Activated naive CD4-positive, alpha-beta T cell treated with anti-CD3 and anti-CD28 coated beads for 36 hours (primary cell): ENCODE results near the gene CCL2. TPM values are rescaled to one million over a fixed set of nuclear protein-coding genes. Genes with fewer than 3 reads are reported as not detected.

Experiments used
- CTCF ChIA-PET: fragments of 350-600 bp; sonication (Branson Sonifier 250); formaldehyde crosslinking; loops from one replicate; lab custom pipeline; 2021; ENCODE audit warnings: antibody characterized with exemption; lab: Charles Lee
- DNase-seq: peaks from one replicate; pipeline ENCODE4 v3.0.0-alpha.2; 2020
- H3K27ac Mint-ChIP-seq: one replicate; pipeline ENCODE4 v1.8.0; 2021; ENCODE audit warnings: mild to moderate bottlenecking, mixed read lengths
- H3K27me3 Mint-ChIP-seq: one replicate; pipeline ENCODE4 v1.8.0; 2021; ENCODE audit warnings: low read depth, mixed read lengths
- H3K36me3 Mint-ChIP-seq: one replicate; pipeline ENCODE4 v1.8.0; 2021; ENCODE audit warnings: low read depth, mixed read lengths
- H3K4me1 Mint-ChIP-seq: one replicate; pipeline ENCODE4 v1.8.0; 2021; ENCODE audit warnings: low read depth, mixed read lengths
- H3K4me3 Mint-ChIP-seq: one replicate; pipeline ENCODE4 v1.8.0; 2021; ENCODE audit warnings: mild to moderate bottlenecking, moderate library complexity, mixed read lengths
- H3K9me3 Mint-ChIP-seq: one replicate; pipeline ENCODE4 v1.8.0; 2021; ENCODE audit warnings: mixed read lengths
- intact Hi-C: fragments of 100-400 bp; cut with micrococcal nuclease; formaldehyde crosslinking; loops from one replicate; pipeline ENCODE4 v1.15.1; 2023
- total RNA-seq, 2 experiments: library from RNA; stranded (reverse); gene quantifications; one replicate each; pipeline ENCODE4 v1.2.3, GENCODE V29; 2021

Gene CCL2
- total RNA-seq, 2 experiments from 2014 or later, result not detected

DNA sequence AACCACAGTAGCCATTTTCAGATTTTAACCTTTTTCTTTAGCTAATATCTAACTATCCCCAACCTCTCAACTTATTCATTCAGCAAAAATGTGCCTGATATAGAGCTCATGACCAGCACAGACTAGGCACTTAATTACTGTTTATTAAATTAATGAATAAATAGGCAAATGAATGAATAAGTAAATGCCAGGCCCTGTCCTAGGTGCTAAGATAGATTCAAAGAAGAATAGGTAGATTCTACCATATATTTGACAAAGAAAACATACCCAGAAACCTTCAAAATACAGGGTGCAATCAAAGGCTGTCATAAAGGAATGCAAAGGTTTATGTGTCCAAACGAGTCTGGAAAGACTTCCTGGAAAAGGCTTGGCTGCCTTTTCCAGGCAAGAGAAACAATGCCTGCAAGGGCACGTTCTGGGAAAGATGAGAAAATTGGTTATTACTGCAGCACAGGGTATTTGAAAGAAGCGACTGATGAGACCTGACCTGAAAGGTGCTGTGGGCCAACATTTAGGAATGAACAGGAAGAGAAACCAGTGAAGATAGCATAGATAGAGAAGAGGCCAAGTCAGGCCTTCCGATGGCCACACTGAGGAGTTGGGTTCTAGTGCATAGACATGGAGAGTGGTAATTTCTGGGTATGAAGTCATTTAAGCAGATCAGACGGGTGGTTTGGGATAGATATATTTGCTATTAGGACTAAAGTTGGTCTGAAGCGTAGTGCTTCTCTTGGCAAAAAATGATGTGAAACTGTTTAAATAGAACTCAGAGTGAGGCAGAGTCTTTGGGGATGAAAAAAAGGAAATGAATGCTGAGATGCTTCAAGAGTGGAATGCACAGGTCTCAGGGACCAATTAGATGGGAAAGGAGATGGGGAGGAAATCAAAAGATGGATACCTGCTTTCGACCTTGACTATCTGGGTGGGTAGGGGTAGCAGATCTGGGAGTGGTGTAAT lies 11.4 kb upstream of the CCL2 start:
- no peak overlapping the region for H3K27ac Mint-ChIP-seq
- no peak overlapping the region for H3K4me3 Mint-ChIP-seq
- H3K36me3 Mint-ChIP-seq, result no peaks in the 10 kb centered on the region
- no peaks in the 10 kb centered on the region for H3K9me3 Mint-ChIP-seq
- H3K4me1 Mint-ChIP-seq, result no peaks in the 10 kb centered on the region
- CTCF ChIA-PET, result no interaction called here
- H3K27me3 Mint-ChIP-seq, result peaks cover 8% of the 10 kb centered on the region
- no peak for DNase-seq
- intact Hi-C loops, result no loop called here

DNA sequence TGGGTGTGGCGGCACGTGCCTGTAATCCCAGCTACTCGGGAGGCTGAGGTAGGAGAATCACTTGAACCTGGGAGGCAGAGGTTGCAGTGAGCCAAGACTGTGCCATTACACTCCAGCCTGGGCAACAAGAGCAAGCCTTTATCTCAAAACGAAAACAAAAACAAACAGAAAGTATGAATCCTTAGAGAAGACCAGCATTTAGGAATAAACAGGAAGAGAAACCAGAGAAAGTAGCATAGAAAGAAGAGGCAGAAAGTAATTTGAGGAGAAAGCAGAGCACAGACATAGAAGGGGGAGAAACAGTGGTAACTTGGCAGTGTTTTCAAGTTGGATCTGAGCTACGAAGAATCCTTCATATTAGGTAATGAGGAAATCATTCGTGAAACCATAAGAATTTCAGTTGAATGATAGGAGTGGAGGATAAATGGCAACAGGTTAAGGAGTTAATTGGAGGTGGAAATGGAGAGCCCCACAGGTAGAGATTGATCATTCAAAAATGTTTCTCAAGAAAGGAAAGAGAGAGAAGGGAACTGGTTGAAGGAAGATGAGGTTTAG lies 9.7 kb upstream of the CCL2 start:
- H3K36me3 Mint-ChIP-seq, result no peaks in the 10 kb centered on the region
- no peak overlapping the region for H3K27ac Mint-ChIP-seq
- no peak for DNase-seq
- CTCF ChIA-PET, result no interaction called here
- H3K4me3 Mint-ChIP-seq, result no peak overlapping the region
- peaks cover 4% of the 10 kb centered on the region for H3K27me3 Mint-ChIP-seq
- intact Hi-C loops, result no loop called here
- H3K4me1 Mint-ChIP-seq, result no peaks in the 10 kb centered on the region
- no peaks in the 10 kb centered on the region for H3K9me3 Mint-ChIP-seq

DNA sequence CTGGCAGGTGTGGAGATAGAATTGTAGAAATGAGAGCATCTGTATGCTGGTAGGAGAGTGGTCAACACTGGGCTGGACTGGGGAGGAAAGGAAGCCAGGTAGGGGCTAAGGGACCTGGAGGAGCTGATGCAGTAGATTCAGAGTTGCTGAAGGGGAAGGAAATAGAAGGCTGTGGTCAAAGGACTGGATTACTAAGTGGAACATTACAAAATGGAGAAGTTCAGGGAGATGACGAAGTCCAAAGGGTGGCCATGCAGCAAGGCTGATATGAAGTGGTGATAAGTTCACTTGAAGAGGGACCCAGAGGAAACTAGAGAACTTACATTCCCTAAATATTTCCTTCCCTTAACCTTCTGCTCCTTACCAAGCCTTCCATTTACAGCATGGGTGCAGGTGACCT lies 8.6 kb upstream of the CCL2 start:
- Mint-ChIP-seq H3K36me3 (no peaks in the 10 kb centered on the region), H3K4me1 (no peaks in the 10 kb centered on the region), H3K27ac (no peak overlapping the region), H3K9me3 (no peaks in the 10 kb centered on the region), H3K4me3 (no peak overlapping the region), H3K27me3 (peaks cover 2% of the 10 kb centered on the region)
- no peak for DNase-seq
- CTCF ChIA-PET, result no interaction called here
- intact Hi-C loops, result no loop called here

DNA sequence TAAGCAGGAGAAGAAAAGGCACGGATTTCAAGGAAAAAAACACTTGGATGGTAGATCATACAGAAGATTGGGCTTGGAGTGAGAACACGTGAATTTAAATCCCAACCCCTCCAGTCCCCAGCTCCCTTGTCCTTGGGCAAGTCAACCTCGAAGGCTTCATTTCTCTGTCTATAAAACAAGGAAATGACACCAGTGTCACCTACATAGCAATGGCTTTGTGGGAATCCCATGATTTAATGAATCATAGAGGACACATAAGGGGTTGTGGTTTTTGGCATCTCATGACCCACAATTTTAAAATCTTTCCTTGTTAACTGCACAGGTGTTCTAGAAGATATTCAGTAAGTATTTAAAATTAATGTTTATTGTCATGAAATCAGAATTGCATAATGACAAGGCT lies 8.2 kb upstream of the CCL2 start:
- no peaks in the 10 kb centered on the region for H3K36me3 Mint-ChIP-seq
- DNase-seq, result no peak
- peaks cover 3% of the 10 kb centered on the region for H3K27me3 Mint-ChIP-seq
- CTCF ChIA-PET, result no interaction called here
- H3K4me3 Mint-ChIP-seq, result no peak overlapping the region
- intact Hi-C loops, result no loop called here
- H3K4me1 Mint-ChIP-seq, result no peaks in the 10 kb centered on the region
- H3K9me3 Mint-ChIP-seq, result no peaks in the 10 kb centered on the region
- H3K27ac Mint-ChIP-seq, result no peak overlapping the region

DNA sequence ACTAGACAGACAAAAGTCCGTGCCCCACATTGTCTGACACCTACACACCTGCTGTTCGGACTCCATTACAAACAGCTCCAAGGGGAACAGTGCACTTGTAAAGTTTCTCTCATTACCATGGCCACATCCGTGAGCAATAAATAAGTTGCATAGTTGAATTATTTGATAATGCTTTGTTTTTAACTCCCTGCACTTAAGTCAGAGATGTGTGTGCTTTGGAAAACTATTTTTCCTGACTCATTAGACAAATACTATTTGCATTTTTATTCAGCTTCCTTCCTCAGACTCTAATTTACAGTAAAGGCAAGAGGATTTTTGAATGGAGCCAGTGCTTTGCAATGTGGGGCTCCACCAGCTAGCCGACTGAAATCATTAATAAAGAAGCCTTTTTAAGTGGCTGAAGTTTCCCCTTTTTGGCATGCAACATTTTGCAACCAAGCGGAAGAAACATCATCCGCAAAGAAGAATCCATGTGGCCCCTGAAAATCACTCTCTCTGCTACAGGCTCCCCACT lies 6.5 kb upstream of the CCL2 start:
- CTCF ChIA-PET, result interaction anchor here (1.7 kb wide), 1 partner anchor 112 kb away, joined by 8 read pairs; no protein-coding TSS in a partner anchor
- Mint-ChIP-seq H3K36me3 (no peaks in the 10 kb centered on the region), H3K9me3 (no peaks in the 10 kb centered on the region), H3K4me3 (no peak overlapping the region), H3K27me3 (peaks cover 11% of the 10 kb centered on the region), H3K4me1 (no peaks in the 10 kb centered on the region), H3K27ac (no peak overlapping the region)
- no peak for DNase-seq
- intact Hi-C loops, result no loop called here

DNA sequence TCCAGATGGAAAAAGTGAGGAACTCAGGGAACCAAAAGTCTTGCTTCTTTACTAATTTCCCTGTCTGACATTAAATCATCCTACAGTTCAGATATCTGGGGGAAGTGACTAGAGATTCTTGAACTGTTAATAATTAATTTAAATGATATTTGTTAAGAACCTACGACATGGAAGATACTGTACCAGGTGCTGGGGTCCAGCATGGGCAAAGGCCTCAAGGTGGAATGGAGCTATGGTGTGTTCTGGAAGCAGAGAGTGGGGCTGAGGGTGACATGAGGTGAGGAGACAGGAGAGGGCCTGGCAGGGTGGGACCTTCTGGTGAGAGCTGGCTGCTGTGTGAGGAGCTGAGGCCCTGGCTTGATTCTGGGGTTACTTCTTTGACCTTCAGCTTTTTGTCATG lies 6.0 kb upstream of the CCL2 start:
- Mint-ChIP-seq H3K4me3 (no peak overlapping the region), H3K4me1 (no peaks in the 10 kb centered on the region), H3K27ac (no peak overlapping the region), H3K27me3 (peaks cover 11% of the 10 kb centered on the region), H3K36me3 (no peaks in the 10 kb centered on the region), H3K9me3 (no peaks in the 10 kb centered on the region)
- no peak for DNase-seq
- intact Hi-C loops, result no loop called here
- CTCF ChIA-PET, result interaction anchor here (1.7 kb wide), 1 partner anchor 112 kb away, joined by 8 read pairs; no protein-coding TSS in a partner anchor

DNA sequence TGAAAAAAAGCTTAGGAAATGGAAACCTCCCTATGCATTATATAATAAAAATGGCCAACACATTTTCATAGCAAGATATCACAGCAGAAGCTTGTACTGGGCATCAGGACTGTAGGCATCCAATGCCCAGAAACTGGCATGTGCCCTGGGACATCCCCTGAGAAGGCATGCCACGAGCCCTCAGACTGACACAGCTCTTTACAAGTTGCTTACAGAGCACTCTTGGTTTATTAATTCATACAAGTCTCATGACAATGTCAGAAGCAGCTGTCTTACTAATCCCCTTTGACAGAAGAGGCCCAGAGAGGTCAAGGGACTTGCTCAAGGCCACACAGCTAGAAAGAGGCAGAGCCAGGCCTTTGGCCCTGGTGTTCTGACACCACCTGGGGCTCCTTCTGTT lies 5.6 kb upstream of the CCL2 start:
- intact Hi-C loops, result no loop called here
- Mint-ChIP-seq H3K27ac (no peak overlapping the region), H3K4me3 (no peak overlapping the region), H3K4me1 (no peaks in the 10 kb centered on the region), H3K9me3 (no peaks in the 10 kb centered on the region), H3K27me3 (peaks cover 11% of the 10 kb centered on the region), H3K36me3 (no peaks in the 10 kb centered on the region)
- CTCF ChIA-PET, result interaction anchor here (0.6 to 1.7 kb wide), 2 partner anchors 112 to 392 kb away, joined by 3 to 8 read pairs; no protein-coding TSS in a partner anchor
- DNase-seq, result no peak

DNA sequence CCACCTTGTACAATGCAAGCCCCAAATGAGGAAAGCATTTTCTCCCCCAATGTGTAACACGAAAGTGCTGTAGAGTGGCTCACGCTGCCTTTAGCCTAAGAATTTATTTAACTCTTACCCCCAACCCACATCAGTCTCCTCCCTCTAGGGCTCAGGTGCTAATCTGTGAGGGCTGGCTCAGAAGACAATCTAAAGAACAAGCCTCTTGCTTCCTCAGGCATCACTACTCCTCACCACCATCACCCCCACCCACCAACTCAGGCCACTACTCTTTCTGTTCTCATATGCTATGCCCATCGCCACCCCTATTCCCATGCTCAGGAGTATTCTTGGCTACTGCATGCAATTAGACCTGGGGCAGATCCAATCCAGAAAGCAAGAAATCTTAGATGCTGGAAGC lies 3.9 kb upstream of the CCL2 start:
- intact Hi-C loops, result no loop called here
- Mint-ChIP-seq H3K27me3 (peaks cover 23% of the 10 kb centered on the region), H3K4me3 (no peak overlapping the region), H3K27ac (no peak overlapping the region), H3K4me1 (peaks cover 4% of the 10 kb centered on the region), H3K36me3 (no peaks in the 10 kb centered on the region), H3K9me3 (no peaks in the 10 kb centered on the region)
- DNase-seq, result no peak
- CTCF ChIA-PET, result no interaction called here

DNA sequence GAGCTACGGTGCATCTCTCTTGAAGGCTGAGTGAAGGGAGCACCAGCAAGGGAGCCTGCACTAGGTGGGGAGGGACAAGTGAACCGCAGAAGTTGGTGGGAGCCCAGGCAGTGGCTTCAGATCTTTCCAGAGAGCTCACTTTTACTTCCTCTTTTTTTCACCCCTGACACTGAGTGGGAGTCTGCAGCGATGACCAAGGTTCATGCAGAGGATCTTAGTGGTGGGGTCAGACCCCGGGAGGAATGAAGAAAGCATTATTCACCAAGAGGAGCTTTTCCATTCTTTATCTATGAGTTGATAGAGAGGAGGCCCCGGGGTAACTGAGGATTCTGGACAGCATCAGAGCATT lies 3.0 kb upstream of the CCL2 start:
- Mint-ChIP-seq H3K4me3 (no peak overlapping the region), H3K36me3 (no peaks in the 10 kb centered on the region), H3K27me3 (peaks cover 25% of the 10 kb centered on the region), H3K9me3 (no peaks in the 10 kb centered on the region), H3K4me1 (peaks cover 4% of the 10 kb centered on the region), H3K27ac (no peak overlapping the region)
- intact Hi-C loops, result no loop called here
- CTCF ChIA-PET, result no interaction called here
- DNase-seq, result no peak

DNA sequence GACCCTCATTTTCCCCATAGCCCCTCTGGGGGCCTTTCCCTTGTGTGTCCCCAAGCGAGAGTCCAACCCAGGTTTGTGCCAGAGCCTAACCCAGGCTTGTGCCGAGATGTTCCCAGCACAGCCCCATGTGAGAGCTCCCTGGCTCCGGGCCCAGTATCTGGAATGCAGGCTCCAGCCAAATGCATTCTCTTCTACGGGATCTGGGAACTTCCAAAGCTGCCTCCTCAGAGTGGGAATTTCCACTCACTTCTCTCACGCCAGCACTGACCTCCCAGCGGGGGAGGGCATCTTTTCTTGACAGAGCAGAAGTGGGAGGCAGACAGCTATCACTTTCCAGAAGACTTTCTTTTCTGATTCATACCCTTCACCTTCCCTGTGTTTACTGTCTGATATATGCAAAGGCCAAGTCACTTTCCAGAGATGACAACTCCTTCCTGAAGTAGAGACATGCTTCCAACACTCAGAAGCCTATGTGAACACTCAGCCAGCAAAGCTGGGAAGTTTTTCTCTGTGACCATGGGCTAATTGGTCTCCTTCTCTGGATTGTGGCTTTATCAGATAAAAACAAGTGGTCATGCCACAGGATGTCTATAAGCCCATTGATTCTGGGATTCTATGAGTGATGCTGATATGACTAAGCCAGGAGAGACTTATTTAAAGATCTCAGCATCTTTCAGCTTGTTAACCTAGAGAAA lies 2.5 kb upstream of the CCL2 start:
- H3K36me3 Mint-ChIP-seq, result no peaks in the 10 kb centered on the region
- H3K27me3 Mint-ChIP-seq, result peaks cover 28% of the 10 kb centered on the region
- DNase-seq, result no peak
- H3K4me3 Mint-ChIP-seq, result no peak overlapping the region
- intact Hi-C loops, result no loop called here
- H3K9me3 Mint-ChIP-seq, result no peaks in the 10 kb centered on the region
- no peak overlapping the region for H3K27ac Mint-ChIP-seq
- H3K4me1 Mint-ChIP-seq, result peaks cover 4% of the 10 kb centered on the region
- CTCF ChIA-PET, result no interaction called here

DNA sequence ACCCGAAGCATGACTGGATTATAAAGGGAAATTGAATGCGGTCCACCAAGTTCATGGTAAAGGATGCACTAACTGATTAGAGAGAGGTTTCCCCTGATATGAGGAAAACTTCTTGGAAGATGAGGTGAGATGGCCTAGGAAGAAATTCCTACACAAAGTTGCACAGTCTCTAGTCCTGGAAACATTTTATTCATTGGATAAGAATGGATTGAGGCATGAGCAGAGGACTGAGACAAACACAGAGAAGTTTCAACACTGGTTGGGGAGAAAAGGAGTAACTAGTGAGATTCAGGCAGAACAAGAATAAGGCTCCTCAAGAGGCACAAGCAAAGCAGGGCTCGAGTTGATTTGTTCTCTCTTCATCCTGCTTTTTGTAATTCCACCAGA lies 2.0 kb upstream of the CCL2 start:
- CTCF ChIA-PET, result no interaction called here
- H3K27me3 Mint-ChIP-seq, result peaks cover 30% of the 10 kb centered on the region
- DNase-seq, result no peak
- intact Hi-C loops, result no loop called here
- no peak overlapping the region for H3K4me3 Mint-ChIP-seq
- H3K36me3 Mint-ChIP-seq, result no peaks in the 10 kb centered on the region
- H3K27ac Mint-ChIP-seq, result no peak overlapping the region
- H3K4me1 Mint-ChIP-seq, result peaks cover 4% of the 10 kb centered on the region
- H3K9me3 Mint-ChIP-seq, result no peaks in the 10 kb centered on the region

DNA sequence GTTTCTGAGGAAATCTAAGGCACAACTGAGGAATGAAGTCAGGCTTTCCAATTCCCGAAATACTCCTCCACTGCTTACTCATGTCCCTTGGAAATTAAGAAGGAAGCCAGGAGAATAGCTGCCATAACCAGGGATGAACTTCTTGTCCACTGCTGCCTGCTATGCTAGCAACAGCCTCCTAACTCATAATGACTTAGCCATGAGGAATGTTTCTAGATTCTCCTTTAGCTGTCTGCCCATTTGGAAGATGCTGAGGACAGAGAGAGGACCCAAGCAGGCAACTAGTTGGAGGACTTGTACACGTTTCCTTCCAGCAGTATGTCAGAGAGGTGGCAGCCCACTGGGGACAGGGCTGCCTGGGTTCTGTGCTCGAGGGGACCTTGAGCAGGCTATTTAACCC lies 939 bp upstream of the CCL2 start:
- Mint-ChIP-seq H3K27me3 (peaks cover 39% of the 10 kb centered on the region), H3K4me3 (no peak overlapping the region), H3K36me3 (no peaks in the 10 kb centered on the region)

More for the DNA sequence above, 939 bp upstream of the CCL2 start:
- intact Hi-C loops, result no loop called here
- no peak for DNase-seq
- Mint-ChIP-seq H3K4me1 (peaks cover 4% of the 10 kb centered on the region), H3K27ac (no peak overlapping the region), H3K9me3 (no peaks in the 10 kb centered on the region)
- CTCF ChIA-PET, result interaction anchor here (1.2 kb wide), 1 partner anchor 53 kb away, joined by 3 read pairs; no protein-coding TSS in a partner anchor
